OCI-LY1 (cell line): ENCODE measurements around the gene KLHDC9.

ENCODE experiments used
- H2AFZ ChIP-seq: fragments of 200-600 bp; sonication (generic), shearing (Covaris generic); 2 replicates; pipeline ENCODE4 v1.6.0; 2014; ENCODE audit warnings: antibody characterized with exemption, mild to moderate bottlenecking, low read length
- H3F3A ChIP-seq: fragments of 200-600 bp; sonication (generic), shearing (Covaris generic); 2 replicates; pipeline ENCODE4 v1.6.0; 2014; ENCODE audit warnings: mild to moderate bottlenecking, antibody characterized with exemption, low read length, moderate library complexity; ENCODE audit not compliant: insufficient read depth
- H3K27ac ChIP-seq: fragments of 200-600 bp; sonication (generic); 2 replicates; pipeline ENCODE4 v1.5.1; 2014; ENCODE audit warnings: low read length, mixed run types, mild to moderate bottlenecking, low read depth; ENCODE audit not compliant: poor library complexity, severe bottlenecking
- H3K27me3 ChIP-seq: fragments of 200-600 bp; sonication (generic); 2 replicates; pipeline ENCODE4 v1.6.0; 2014; ENCODE audit warnings: antibody characterized with exemption, mild to moderate bottlenecking, low read length, moderate library complexity; ENCODE audit not compliant: insufficient read depth
- H3K36me3 ChIP-seq: fragments of 200-600 bp; sonication (generic); 2 replicates; pipeline ENCODE4 v1.6.1; 2014; ENCODE audit warnings: mild to moderate bottlenecking, antibody characterized with exemption, low read length, moderate library complexity, mixed read lengths; ENCODE audit not compliant: insufficient read depth
- H3K4me1 ChIP-seq: fragments of 200-600 bp; sonication (generic); 2 replicates; pipeline ENCODE4 v1.5.1; 2014; ENCODE audit warnings: mild to moderate bottlenecking, low read length, moderate library complexity; ENCODE audit not compliant: insufficient read depth, severe bottlenecking
- H3K4me2 ChIP-seq: fragments of 200-600 bp; sonication (generic), shearing (Covaris generic); 2 replicates; pipeline ENCODE4 v1.6.1; 2014; ENCODE audit warnings: low read length
- H3K4me3 ChIP-seq: fragments of 200-600 bp; sonication (generic); 2 replicates; pipeline ENCODE4 v1.5.1; 2014; ENCODE audit warnings: low read length, low read depth, mild to moderate bottlenecking, mixed read lengths; ENCODE audit not compliant: poor library complexity, severe bottlenecking
- H3K79me2 ChIP-seq: fragments of 200-600 bp; shearing (Covaris generic); 2 replicates; pipeline ENCODE4 v1.6.1; 2016; ENCODE audit warnings: mixed run types, low read length, mixed read lengths; ENCODE audit not compliant: insufficient read depth
- H3K9ac ChIP-seq: fragments of 200-600 bp; sonication (generic), shearing (Covaris generic); 2 replicates; pipeline ENCODE4 v1.6.1; 2014; ENCODE audit warnings: mild to moderate bottlenecking, low read length, mixed read lengths
- H3K9me2 ChIP-seq: fragments of 200-600 bp; sonication (generic), shearing (Covaris generic); 2 replicates; pipeline ENCODE4 v1.6.1; 2014; ENCODE audit warnings: low read depth, mild to moderate bottlenecking, low read length, mixed read lengths
- H3K9me3 ChIP-seq: fragments of 200-600 bp; shearing (Covaris generic); 2 replicates; pipeline ENCODE4 v1.6.1; 2014; ENCODE audit warnings: low read length, mixed read lengths
- H4K20me1 ChIP-seq: fragments of 200-600 bp; sonication (generic), shearing (Covaris generic); 2 replicates; pipeline ENCODE4 v1.6.0; 2016; ENCODE audit warnings: mild to moderate bottlenecking, low read length; ENCODE audit not compliant: insufficient read depth
- CTCF ChIP-seq: fragments of 200-600 bp; sonication (generic), shearing (Covaris generic); IDR thresholded peaks from 2 replicates; pipeline ENCODE4 v1.5.1; 2017; ENCODE audit warnings: mild to moderate bottlenecking, antibody characterized with exemption, low read length, moderate library complexity, mixed read lengths
- EZH2 ChIP-seq: fragments of 200-600 bp; sonication (generic), shearing (Covaris generic); IDR thresholded peaks from 2 replicates; pipeline ENCODE4 v1.8.0; 2017; ENCODE audit warnings: borderline replicate concordance, mixed run types, mild to moderate bottlenecking, antibody characterized with exemption, low read length, moderate library complexity, mixed read lengths

Gene KLHDC9

GRCh38 chr1:161089251-161089924 lies 8.8 kb upstream of the KLHDC9 start, which contains the start of gene NECTIN4:
Gene NECTIN4, minus strand, starts transcription at chr1:161089558. Its CDS starts 262 bp downstream, at chr1:161089296.
- no peaks in the 10 kb centered on the region for H3K79me2 ChIP-seq
- H3K4me3 ChIP-seq: no peak within 1 kb of the TSS
- H3K9me3 ChIP-seq: no peaks in the 10 kb centered on the region
- H4K20me1 ChIP-seq: no peaks in the 10 kb centered on the region
- no peaks in the 10 kb centered on the region for H3K36me3 ChIP-seq
- no peaks in the 10 kb centered on the region for H3K9me2 ChIP-seq
- no peak within 1 kb of the TSS for H2AFZ ChIP-seq
- TF ChIP-seq CTCF (peak; percentile 15; the same call in 1 of the 2 replicates), EZH2 (no peak)
- H3K9ac ChIP-seq: no peak within 1 kb of the TSS
- H3K4me2 ChIP-seq: no peak within 1 kb of the TSS
- no peaks in the 10 kb centered on the region; the same call in 1 of the 2 replicates for H3K27me3 ChIP-seq
- no peaks in the 10 kb centered on the region for H3F3A ChIP-seq
- H3K27ac ChIP-seq: no peak within 1 kb of the TSS
- no peaks in the 10 kb centered on the region for H3K4me1 ChIP-seq

- Histone ChIP-seq H2AFZ (no peak overlapping the region), H3K4me3 (no peak overlapping the region), H3K79me2 (no peaks in the 10 kb centered on the region)
Measured at GRCh38 chr1:161089938-161090337, 8.2 kb upstream of the KLHDC9 start.

GRCh38 chr1:161090617-161091016 lies 7.5 kb upstream of the KLHDC9 start:
- Histone ChIP-seq H3K27ac (no peak overlapping the region), H3K9me3 (no peaks in the 10 kb centered on the region), H3K27me3 (no peaks in the 10 kb centered on the region; the same call in 1 of the 2 replicates), H2AFZ (no peak overlapping the region), H3K4me1 (no peaks in the 10 kb centered on the region), H3K36me3 (no peaks in the 10 kb centered on the region), H3K79me2 (no peaks in the 10 kb centered on the region), H3K4me3 (no peak overlapping the region), H3F3A (no peaks in the 10 kb centered on the region), H4K20me1 (no peaks in the 10 kb centered on the region), H3K9me2 (no peaks in the 10 kb centered on the region), H3K4me2 (no peak overlapping the region), H3K9ac (no peak overlapping the region)
- no peak for TF ChIP-seq CTCF
- no peak for TF ChIP-seq EZH2

More at GRCh38 chr1:161089938-161090337, 8.2 kb upstream of the KLHDC9 start:
- Histone ChIP-seq H3K36me3 (no peaks in the 10 kb centered on the region), H3K9me3 (no peaks in the 10 kb centered on the region), H3K4me1 (no peaks in the 10 kb centered on the region), H3F3A (no peaks in the 10 kb centered on the region), H4K20me1 (no peaks in the 10 kb centered on the region), H3K9ac (no peak overlapping the region), H3K27me3 (no peaks in the 10 kb centered on the region; the same call in 1 of the 2 replicates), H3K9me2 (no peaks in the 10 kb centered on the region), H3K27ac (no peak overlapping the region), H3K4me2 (no peak overlapping the region)
- TF ChIP-seq EZH2 (no peak), CTCF (no peak)
